Mucosa of descending colon (tissue), 3 donors: Measurements from ENCODE around the gene PSMG1. TPM values are rescaled to one million over a fixed set of nuclear protein-coding genes. Genes with fewer than 3 reads are reported as not detected.

Source experiments
- ATAC-seq: fragments of 200-7000 bp; cut with Tn5 transposase; one replicate; pipeline ENCODE4 v1.9.1; 2020; ENCODE audit warnings: mild to moderate bottlenecking, moderate library complexity
- DNase-seq, 3 donors: peaks; one replicate each; pipeline ENCODE4 v3.0.0-alpha.2; 2020
- H3K36me3 ChIP-seq: fragments of 200-600 bp; one replicate; pipeline ENCODE4 v1.8.0; 2021; ENCODE audit warnings: low read depth, mild to moderate bottlenecking
- H3K4me1 ChIP-seq: fragments of 200-600 bp; one replicate; pipeline ENCODE4 v1.8.0; 2021; ENCODE audit warnings: low read depth, mild to moderate bottlenecking
- H3K4me3 ChIP-seq: fragments of 200-600 bp; one replicate; pipeline ENCODE4 v1.8.0; 2021; ENCODE audit warnings: mild to moderate bottlenecking
- H3K9me3 ChIP-seq: fragments of 200-600 bp; one replicate; pipeline ENCODE4 v1.8.0; 2021; ENCODE audit warnings: mild to moderate bottlenecking
- intact Hi-C, 2 donors: fragments of 100-400 bp; cut with DNase I in 1 of 2; cut with micrococcal nuclease in 1 of 2; formaldehyde crosslinking; loops; one replicate each; pipeline versions ENCODE4 v1.11.0 to v1.11.1; 2022; cut with DNase I, micrococcal nuclease
- total RNA-seq, 3 donors: library from RNA; stranded (reverse); fragmentation: NEBNext Ultra II Directional in 2 of 3; extraction: Animal tissue kit (Norgen Biotek cat#: 25700) in 2 of 3; gene quantifications; one replicate each; pipeline versions ENCODE4 v1.2.1 to v1.2.4, GENCODE V29; 2021 to 2023
- TF ChIP-seq, protein P1 (sequence below): fragments of 200-600 bp; IDR thresholded peaks from one replicate; pipeline ENCODE4 v1.8.0; 2022; ENCODE audit warnings: antibody characterized with exemption, mild to moderate bottlenecking
- donor health status: DM: no; HTN: no; CAD: no; lungs with moderate emphysema.
- donor health status: DM: no; HTN: no; CAD: no.
- donor health status: DM: no; HTN: yes; CAD: no.

The PSMG1 gene
- total RNA-seq, 3 donors from 2014 or later = 24.3 to 48.1 (median 36.2) TPM

- H3K4me1 ChIP-seq = no peaks in the 10 kb centered on the region
- TF ChIP-seq, protein P1, sequence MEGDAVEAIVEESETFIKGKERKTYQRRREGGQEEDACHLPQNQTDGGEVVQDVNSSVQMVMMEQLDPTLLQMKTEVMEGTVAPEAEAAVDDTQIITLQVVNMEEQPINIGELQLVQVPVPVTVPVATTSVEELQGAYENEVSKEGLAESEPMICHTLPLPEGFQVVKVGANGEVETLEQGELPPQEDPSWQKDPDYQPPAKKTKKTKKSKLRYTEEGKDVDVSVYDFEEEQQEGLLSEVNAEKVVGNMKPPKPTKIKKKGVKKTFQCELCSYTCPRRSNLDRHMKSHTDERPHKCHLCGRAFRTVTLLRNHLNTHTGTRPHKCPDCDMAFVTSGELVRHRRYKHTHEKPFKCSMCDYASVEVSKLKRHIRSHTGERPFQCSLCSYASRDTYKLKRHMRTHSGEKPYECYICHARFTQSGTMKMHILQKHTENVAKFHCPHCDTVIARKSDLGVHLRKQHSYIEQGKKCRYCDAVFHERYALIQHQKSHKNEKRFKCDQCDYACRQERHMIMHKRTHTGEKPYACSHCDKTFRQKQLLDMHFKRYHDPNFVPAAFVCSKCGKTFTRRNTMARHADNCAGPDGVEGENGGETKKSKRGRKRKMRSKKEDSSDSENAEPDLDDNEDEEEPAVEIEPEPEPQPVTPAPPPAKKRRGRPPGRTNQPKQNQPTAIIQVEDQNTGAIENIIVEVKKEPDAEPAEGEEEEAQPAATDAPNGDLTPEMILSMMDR = no peak
- no peaks in the 10 kb centered on the region for H3K36me3 ChIP-seq
- intact Hi-C loops = no loop called here
- ATAC-seq (no peak), DNase-seq (no peak)
- H3K4me3 ChIP-seq = no peak overlapping the region
- H3K9me3 ChIP-seq = no peaks in the 10 kb centered on the region
Observed at GRCh38 chr21:39215078-39215477, 31.8 kb upstream of the PSMG1 start.

DNA sequence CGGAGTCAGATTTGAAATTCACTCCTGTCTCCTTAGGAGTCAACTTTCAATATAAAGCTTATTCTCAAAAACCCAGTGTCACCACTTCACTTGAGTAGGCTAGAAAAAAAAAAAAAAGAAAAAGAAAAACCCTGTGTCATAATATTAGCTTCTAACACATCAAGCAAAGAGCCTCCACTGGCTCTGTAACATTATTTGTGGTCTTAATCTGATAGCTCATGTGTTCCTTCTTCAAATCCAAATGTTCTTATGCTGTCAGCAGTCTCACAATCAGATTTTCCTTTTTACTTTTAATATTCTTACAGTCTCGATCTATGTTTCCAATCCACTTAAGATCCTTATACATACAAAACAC is 26.1 kb upstream of the PSMG1 start:
- no peak overlapping the region for H3K4me3 ChIP-seq
- H3K9me3 ChIP-seq = no peaks in the 10 kb centered on the region
- ATAC-seq = no peak
- no peaks in the 10 kb centered on the region for H3K36me3 ChIP-seq
- no peaks in the 10 kb centered on the region for H3K4me1 ChIP-seq
- intact Hi-C loops = no loop called here
- TF ChIP-seq, protein P1 = no peak
- DNase-seq = no peak

DNA sequence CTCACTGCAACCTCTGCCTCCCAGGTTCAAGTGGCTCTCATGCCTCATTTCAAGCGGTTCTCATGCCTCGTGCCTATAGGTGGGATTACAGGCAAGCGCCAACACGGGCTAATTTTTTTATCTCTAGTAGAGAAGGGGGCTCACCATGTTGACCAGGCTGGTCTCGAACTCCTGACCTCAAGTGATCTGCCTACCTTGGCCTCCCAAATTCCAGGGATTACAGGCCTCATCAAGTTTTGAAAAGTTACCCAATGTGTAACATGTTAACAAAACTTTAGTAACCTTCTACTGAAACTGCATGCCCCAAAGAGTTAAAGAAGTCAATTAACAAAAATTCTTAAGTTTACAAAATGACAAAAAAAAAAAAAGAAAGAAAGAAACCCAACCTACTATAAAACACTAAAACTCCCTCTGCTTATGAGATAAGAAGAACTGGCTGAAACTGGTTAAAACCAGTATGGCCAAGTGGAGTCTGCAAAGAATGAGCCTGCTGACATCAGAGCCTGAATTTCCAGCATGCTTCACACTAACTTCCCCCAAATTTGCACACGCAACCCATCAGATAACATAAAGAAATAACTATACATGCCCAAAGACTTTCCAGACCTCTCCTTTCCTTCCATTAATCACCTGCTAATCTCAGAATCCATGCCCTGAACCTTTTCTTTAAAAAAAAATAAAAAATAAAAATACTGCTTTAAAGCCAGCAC is 25.5 kb upstream of the PSMG1 start:
- TF ChIP-seq, protein P1 = no peak
- H3K4me3 ChIP-seq = no peak overlapping the region
- no peaks in the 10 kb centered on the region for H3K4me1 ChIP-seq
- H3K9me3 ChIP-seq = no peaks in the 10 kb centered on the region
- peak; percentile 93 for ATAC-seq
- DNase-seq = peak in 1 of 3 donors; percentile 71
- intact Hi-C loops = no loop called here
- no peaks in the 10 kb centered on the region for H3K36me3 ChIP-seq

GRCh38 chr21:39204134-39204533 is 20.9 kb upstream of the PSMG1 start:
- Histone ChIP-seq H3K4me3 (no peak overlapping the region), H3K9me3 (no peaks in the 10 kb centered on the region), H3K4me1 (no peaks in the 10 kb centered on the region), H3K36me3 (peaks cover 6% of the 10 kb centered on the region)
- TF ChIP-seq, protein P1 = no peak
- no peak for ATAC-seq
- no peak for DNase-seq
- intact Hi-C loops = no loop called here

- DNase-seq = no peak
- Histone ChIP-seq H3K9me3 (no peaks in the 10 kb centered on the region), H3K4me3 (no peak overlapping the region), H3K4me1 (peaks cover 18% of the 10 kb centered on the region), H3K36me3 (peaks cover 13% of the 10 kb centered on the region)
- intact Hi-C loops = no loop called here
- TF ChIP-seq, protein P1 = no peak
- ATAC-seq = no peak
Observed at GRCh38 chr21:39198800-39199199, 15.5 kb upstream of the PSMG1 start.
